Psoas muscle (tissue), 8 donors: Measurements from ENCODE around the gene NPR3. TPM values are rescaled to one million over a fixed set of nuclear protein-coding genes. Genes with fewer than 3 reads are reported as not detected.
A peak's percentile ranks its signal among the peaks of the same experiment; 100 is the strongest.

Experiments used
- ATAC-seq, 4 donors: fragments of 200-7000 bp; cut with Tn5 transposase; one replicate each; pipeline ENCODE4 v1.9.1; 2020; ENCODE audit warnings: moderate library complexity in 3 of 4, mild to moderate bottlenecking in 2 of 4
- DNase-seq, 2 donors: peaks; one replicate each; pipeline ENCODE4 v3.0.0-alpha.2; 2020
- H3K27ac ChIP-seq: fragments of 200-600 bp; one replicate; pipeline ENCODE4 v1.8.0; 2022
- H3K27me3 ChIP-seq, 3 donors: fragments of 200-600 bp in 1 of 3; one replicate each; pipeline versions ENCODE4 v1.6.1 to v1.8.0; 2013 to 2022; ENCODE audit warnings: low read length in 2 of 3, mild to moderate bottlenecking in 2 of 3, moderate library complexity in 1 of 3; ENCODE audit not compliant: insufficient read depth in 3 of 3
- H3K36me3 ChIP-seq, 2 donors: fragments of 200-600 bp in 1 of 2; one replicate each; pipeline versions ENCODE4 v1.6.1 to v1.8.0; 2013 to 2022; ENCODE audit warnings: low read depth in 1 of 2, mild to moderate bottlenecking in 1 of 2, moderate library complexity in 1 of 2; ENCODE audit not compliant: insufficient read depth in 1 of 2
- H3K4me1 ChIP-seq: fragments of 200-600 bp; one replicate; pipeline ENCODE4 v1.8.0; 2022
- H3K4me3 ChIP-seq: fragments of 200-600 bp; one replicate; pipeline ENCODE4 v1.8.0; 2022; ENCODE audit warnings: mild to moderate bottlenecking
- H3K9me3 ChIP-seq: fragments of 200-600 bp; one replicate; pipeline ENCODE4 v1.8.0; 2022
- WGBS, 3 donors: extraction: QIAGEN DNeasy Blood & Tissue Kit; methylation state at CpG; one replicate each; pipeline versions ENCODE4 v1.1.6 to v1.1.7; 2013; 5-methylcytosine and 5-hydroxymethylcytosine counted together
- intact Hi-C, 2 donors: fragments of 100-400 bp; cut with DNase I; formaldehyde crosslinking; loops; one replicate each; pipeline versions ENCODE4 v1.11.0 to v1.14.2; 2022
- polyA plus RNA-seq, 3 donors: library from polyadenylated mRNA; stranded (reverse); fragments of 200-250 nt; gene quantifications; one replicate each; pipeline ENCODE4 v1.2.3, GENCODE V29; 2013
- total RNA-seq, 4 donors: library from RNA; stranded (reverse); fragmentation: NEBNext Ultra II Directional in 2 of 4; extraction: Animal tissue kit (Norgen Biotek cat#: 25700) in 2 of 4; gene quantifications; one replicate each; pipeline versions ENCODE4 v1.2.1 to v1.2.4, GENCODE V29; 2021 to 2023
- TF ChIP-seq, protein P1 (sequence below): fragments of 200-600 bp; IDR thresholded peaks from one replicate; pipeline ENCODE4 v1.8.0; 2022; ENCODE audit warnings: antibody characterized with exemption
- donor health status: healthy with polysubstance abuse.
- donor health status: DM: no; HTN: no; CAD: no; lungs with moderate emphysema.
- donor health status: Bipolar disorder and iron deficiency.
- donor health status: healthy.
- donor health status: DM: yes; HTN: yes; CAD: no.
- donor health status: DM: no; HTN: no; CAD: no.
- donor health status: DM: no; HTN: no; CAD: no.
- donor health status: DM: yes; HTN: yes; CAD: no.

NPR3 gene
- total and polyA plus RNA-seq, 7 donors = 1.6 to 44.2 (median 10.5) TPM

DNA sequence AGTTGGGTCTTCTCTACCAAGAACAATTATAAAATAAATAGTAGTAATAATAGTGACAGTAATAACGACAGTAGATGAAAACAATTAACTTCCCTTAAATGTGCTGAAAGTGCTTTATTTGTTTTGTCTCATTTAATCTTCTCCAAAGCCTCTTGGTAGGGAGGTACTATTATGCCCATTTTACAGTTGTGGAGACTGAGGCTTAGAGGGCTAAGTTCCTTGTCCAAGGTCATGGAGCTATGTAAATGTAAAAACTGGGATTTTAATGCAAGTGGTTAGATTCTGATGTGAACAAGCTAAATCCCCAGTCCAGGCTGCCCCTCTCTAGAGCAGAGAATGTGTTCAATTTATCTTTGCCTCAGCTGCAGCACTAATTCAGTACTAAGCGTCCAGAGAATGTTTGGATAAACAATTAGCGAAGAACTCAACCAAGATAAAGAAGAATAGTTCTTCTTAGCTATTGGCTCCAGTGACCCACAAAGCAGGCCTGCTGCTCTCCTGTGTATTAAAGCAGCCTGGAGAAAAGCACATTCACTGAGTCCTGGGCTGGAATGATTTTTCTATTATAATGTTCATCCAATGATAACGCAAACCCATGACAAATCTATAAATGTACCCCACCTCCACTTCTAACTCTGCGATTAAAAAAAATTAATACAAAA is 68.8 kb downstream of the NPR3 start:
- no peaks in the 10 kb centered on the region for H3K4me1 ChIP-seq
- WGBS, 3 donors = 70 to 75% (median 70%) methylated on average over 5 of the region's 5 CpGs
- DNase-seq (no peak), ATAC-seq (no peak)
- intact Hi-C loops = no loop called here
- H3K9me3 ChIP-seq = no peaks in the 10 kb centered on the region
- H3K36me3 ChIP-seq = no peaks in the 10 kb centered on the region
- TF ChIP-seq, protein P1, sequence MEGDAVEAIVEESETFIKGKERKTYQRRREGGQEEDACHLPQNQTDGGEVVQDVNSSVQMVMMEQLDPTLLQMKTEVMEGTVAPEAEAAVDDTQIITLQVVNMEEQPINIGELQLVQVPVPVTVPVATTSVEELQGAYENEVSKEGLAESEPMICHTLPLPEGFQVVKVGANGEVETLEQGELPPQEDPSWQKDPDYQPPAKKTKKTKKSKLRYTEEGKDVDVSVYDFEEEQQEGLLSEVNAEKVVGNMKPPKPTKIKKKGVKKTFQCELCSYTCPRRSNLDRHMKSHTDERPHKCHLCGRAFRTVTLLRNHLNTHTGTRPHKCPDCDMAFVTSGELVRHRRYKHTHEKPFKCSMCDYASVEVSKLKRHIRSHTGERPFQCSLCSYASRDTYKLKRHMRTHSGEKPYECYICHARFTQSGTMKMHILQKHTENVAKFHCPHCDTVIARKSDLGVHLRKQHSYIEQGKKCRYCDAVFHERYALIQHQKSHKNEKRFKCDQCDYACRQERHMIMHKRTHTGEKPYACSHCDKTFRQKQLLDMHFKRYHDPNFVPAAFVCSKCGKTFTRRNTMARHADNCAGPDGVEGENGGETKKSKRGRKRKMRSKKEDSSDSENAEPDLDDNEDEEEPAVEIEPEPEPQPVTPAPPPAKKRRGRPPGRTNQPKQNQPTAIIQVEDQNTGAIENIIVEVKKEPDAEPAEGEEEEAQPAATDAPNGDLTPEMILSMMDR = no peak
- no peaks in the 10 kb centered on the region for H3K27me3 ChIP-seq
- no peak overlapping the region for H3K27ac ChIP-seq
- H3K4me3 ChIP-seq = no peak overlapping the region

DNA sequence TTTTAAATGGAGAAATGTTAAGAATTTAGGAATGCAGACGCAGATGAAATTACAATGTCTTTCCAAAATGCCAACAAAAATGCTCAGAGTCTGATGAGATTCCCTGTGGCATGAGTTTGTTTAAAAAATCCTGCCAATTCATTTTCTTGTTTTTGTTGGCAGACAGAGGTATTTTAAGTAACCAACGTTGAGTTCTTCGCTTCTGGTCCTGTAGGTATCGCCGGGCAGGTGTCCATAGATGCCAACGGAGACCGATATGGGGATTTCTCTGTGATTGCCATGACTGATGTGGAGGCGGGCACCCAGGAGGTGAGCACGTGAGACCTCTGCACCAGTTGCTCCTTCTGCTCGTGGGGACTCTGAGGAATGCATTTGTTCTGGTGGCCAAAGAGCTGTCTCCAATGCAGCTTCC is 69.4 kb downstream of the NPR3 start:
- Histone ChIP-seq H3K27ac (no peak overlapping the region), H3K27me3 (no peaks in the 10 kb centered on the region), H3K4me1 (no peaks in the 10 kb centered on the region), H3K36me3 (no peaks in the 10 kb centered on the region), H3K4me3 (no peak overlapping the region), H3K9me3 (no peaks in the 10 kb centered on the region)
- no peak for ATAC-seq
- TF ChIP-seq, protein P1 = no peak
- DNase-seq = no peak
- WGBS, 3 donors = 29 to 34% (median 30%) methylated on average over 10 of the region's 10 CpGs
- intact Hi-C loops = no loop called here

DNA sequence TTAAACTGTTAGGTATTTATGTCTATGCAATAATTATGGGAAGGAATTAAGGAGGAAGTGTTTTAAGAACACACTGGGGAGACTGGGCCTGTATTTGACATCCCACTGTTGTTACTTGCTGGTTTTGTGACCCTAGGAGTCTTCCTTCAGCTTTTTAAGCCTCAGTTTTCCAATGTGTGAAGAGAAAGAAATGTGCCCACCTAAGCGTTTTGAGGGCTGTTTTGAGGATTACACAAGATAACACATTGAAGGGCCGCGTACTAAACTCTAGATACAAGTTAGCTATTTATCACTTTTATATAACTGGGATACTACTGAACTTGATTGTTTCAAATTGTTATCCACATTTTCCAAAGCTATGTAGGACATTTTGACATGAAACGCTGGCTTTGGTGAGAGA is 72.5 kb downstream of the NPR3 start:
- H3K9me3 ChIP-seq = no peaks in the 10 kb centered on the region
- WGBS, 3 donors = 88 to 94% (median 92%) methylated on average over 4 of the region's 4 CpGs
- no peak for DNase-seq
- no peak overlapping the region for H3K4me3 ChIP-seq
- ATAC-seq = no peak
- H3K36me3 ChIP-seq = no peaks in the 10 kb centered on the region
- TF ChIP-seq, protein P1 = no peak
- intact Hi-C loops = no loop called here
- no peaks in the 10 kb centered on the region for H3K4me1 ChIP-seq
- H3K27ac ChIP-seq = no peak overlapping the region
- H3K27me3 ChIP-seq = no peaks in the 10 kb centered on the region

DNA sequence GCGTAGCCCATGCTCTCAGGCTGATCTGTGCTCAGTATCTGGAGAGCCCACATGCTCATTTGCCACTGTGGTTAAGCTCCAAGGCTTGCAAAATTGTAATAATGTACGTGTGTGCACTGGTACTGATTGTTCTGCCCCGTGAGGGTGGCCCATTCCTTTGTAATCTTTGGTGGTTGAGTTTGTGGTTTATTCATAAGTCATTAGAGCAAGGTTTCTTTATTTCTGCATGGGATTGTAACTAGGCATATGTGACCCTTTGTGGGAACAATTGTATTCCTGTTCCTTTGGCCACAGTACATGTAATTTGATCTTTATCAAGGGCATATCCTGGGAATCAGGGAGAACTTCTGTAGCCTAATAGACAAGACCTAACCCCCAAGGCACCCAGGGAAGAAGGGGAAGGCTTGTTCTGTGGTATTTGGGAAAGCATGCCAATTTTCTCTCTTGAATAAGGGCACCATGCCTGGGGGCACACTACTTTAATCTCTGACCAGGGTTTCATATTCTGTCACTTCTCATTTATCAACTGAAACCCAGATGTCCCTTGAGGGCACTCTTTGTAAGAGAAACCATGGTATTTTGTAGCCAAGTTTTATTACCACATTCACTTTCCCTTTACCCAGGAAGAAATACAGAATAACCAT is 74.6 kb downstream of the NPR3 start:
- TF ChIP-seq, protein P1 = no peak
- ATAC-seq = peak in 1 of 4 donors; percentile 82
- H3K4me3 ChIP-seq = no peak overlapping the region
- no peaks in the 10 kb centered on the region for H3K4me1 ChIP-seq
- intact Hi-C loops = no loop called here
- H3K9me3 ChIP-seq = no peaks in the 10 kb centered on the region
- WGBS, 3 donors = 50 to 57% (median 54%) methylated on average over 3 of the region's 3 CpGs
- no peaks in the 10 kb centered on the region for H3K36me3 ChIP-seq
- H3K27me3 ChIP-seq = no peaks in the 10 kb centered on the region
- no peak overlapping the region for H3K27ac ChIP-seq
- DNase-seq = no peak
